Thyroid gland (tissue), 4 donors: ENCODE measurements around the gene UBAP2. TPM values are rescaled to one million over a fixed set of nuclear protein-coding genes. Genes with fewer than 3 reads are reported as not detected.

Source experiments
- DNase-seq, 2 donors: peaks; one replicate each; pipeline ENCODE4 v3.0.0-alpha.2; 2019
- H3K27ac ChIP-seq, 3 donors: fragments of 200-600 bp; sonication (generic); 1 replicate in 2 of 3; 2 replicates in 1 of 3; pipeline ENCODE4 v1.5.1; 2016 to 2019; ENCODE audit warnings: mild to moderate bottlenecking in 1 of 3, moderate library complexity in 1 of 3
- H3K27me3 ChIP-seq: fragments of 200-600 bp; sonication (generic); one replicate; pipeline ENCODE4 v1.5.1; 2019
- H3K36me3 ChIP-seq, 2 donors: fragments of 200-600 bp; sonication (generic); one replicate each; pipeline ENCODE4 v1.5.1; 2016 to 2019
- H3K4me1 ChIP-seq, 2 donors: fragments of 200-600 bp; sonication (generic); one replicate each; pipeline ENCODE4 v1.5.1; 2017 to 2019
- H3K4me3 ChIP-seq, 3 donors: fragments of 200-600 bp; sonication (generic); replicated peaks in 1 of 3; 1 replicate in 2 of 3; 2 replicates in 1 of 3; pipeline ENCODE4 v1.5.1; 2016; ENCODE audit warnings: mild to moderate bottlenecking in 1 of 3
- H3K9me3 ChIP-seq: fragments of 200-600 bp; sonication (generic); one replicate; pipeline ENCODE4 v1.5.1; 2017
- POLR2A ChIP-seq, 2 donors: fragments of 450-650 bp; IDR thresholded peaks; one replicate each; pipeline ENCODE4 v1.6.1; 2017; ENCODE audit warnings: antibody characterized with exemption in 2 of 2, mild to moderate bottlenecking in 2 of 2, moderate library complexity in 1 of 2
- WGBS, 2 donors: methylation state at CpG; one replicate each; pipeline ENCODE4 v1.1.5; 2017; 5-methylcytosine and 5-hydroxymethylcytosine counted together
- intact Hi-C: fragments of 100-400 bp; cut with DNase I; formaldehyde crosslinking; loops from one replicate; pipeline ENCODE4 v1.15.1; 2023
- total RNA-seq, 4 donors: library from RNA; depleted of rRNA; stranded (reverse); fragments of >200 nt; gene quantifications; one replicate each; pipeline ENCODE4 v1.2.3, GENCODE V29; 2016
- TF ChIP-seq, protein P1 (sequence below), 6 experiments: fragments of 200-600 bp in 3 of 6; fragments of 450-650 bp in 3 of 6; sonication (generic) in 3 of 6; IDR thresholded peaks; one replicate each; pipeline ENCODE4 v1.5.1; 2016 to 2019; ENCODE audit warnings: antibody characterized with exemption in 6 of 6, mild to moderate bottlenecking in 2 of 6, inconsistent platforms in 1 of 6, moderate library complexity in 1 of 6

The UBAP2 gene
- total RNA-seq, 4 donors from 2014 or later = 30.3 to 48.5 (median 35.5) TPM

DNA sequence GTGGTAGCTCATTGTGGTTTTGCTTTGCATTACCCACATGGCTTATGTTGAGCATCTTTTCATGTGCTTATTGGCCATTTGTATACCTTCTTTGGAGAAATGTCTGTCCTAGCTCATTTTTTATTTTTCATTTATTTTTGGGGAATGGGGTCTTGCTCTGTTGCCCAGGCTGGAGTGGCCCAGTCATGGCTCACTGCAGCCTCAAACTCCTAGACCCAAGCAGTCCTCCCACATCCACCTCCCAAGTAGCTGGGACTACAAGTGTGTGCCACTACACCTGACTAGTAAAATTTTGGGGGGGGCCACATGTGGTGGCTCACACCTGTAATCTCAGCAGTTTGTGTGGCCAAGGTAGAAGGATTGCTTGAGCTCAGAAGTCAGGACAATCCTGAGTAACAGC, 154.4 kb downstream of the UBAP2 start:
- Histone ChIP-seq H3K4me1 (no peaks in the 10 kb centered on the region), H3K9me3 (no peaks in the 10 kb centered on the region), H3K36me3 (peaks cover 0 to under 1% of the 10 kb centered on the region in 2 donors), H3K4me3 (no peak overlapping the region), H3K27me3 (no peaks in the 10 kb centered on the region), H3K27ac (no peak overlapping the region)
- intact Hi-C loops = no loop called here
- DNase-seq = no peak
- no peak for TF ChIP-seq POLR2A (IDR thresholded peaks at IDR 0.05)
- TF ChIP-seq, protein P1, sequence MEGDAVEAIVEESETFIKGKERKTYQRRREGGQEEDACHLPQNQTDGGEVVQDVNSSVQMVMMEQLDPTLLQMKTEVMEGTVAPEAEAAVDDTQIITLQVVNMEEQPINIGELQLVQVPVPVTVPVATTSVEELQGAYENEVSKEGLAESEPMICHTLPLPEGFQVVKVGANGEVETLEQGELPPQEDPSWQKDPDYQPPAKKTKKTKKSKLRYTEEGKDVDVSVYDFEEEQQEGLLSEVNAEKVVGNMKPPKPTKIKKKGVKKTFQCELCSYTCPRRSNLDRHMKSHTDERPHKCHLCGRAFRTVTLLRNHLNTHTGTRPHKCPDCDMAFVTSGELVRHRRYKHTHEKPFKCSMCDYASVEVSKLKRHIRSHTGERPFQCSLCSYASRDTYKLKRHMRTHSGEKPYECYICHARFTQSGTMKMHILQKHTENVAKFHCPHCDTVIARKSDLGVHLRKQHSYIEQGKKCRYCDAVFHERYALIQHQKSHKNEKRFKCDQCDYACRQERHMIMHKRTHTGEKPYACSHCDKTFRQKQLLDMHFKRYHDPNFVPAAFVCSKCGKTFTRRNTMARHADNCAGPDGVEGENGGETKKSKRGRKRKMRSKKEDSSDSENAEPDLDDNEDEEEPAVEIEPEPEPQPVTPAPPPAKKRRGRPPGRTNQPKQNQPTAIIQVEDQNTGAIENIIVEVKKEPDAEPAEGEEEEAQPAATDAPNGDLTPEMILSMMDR (IDR thresholded peaks at IDR 0.05) = no peak

- no peak for DNase-seq
- Histone ChIP-seq H3K9me3 (no peaks in the 10 kb centered on the region), H3K4me1 (no peaks in the 10 kb centered on the region), H3K4me3 (no peak overlapping the region), H3K27ac (no peak overlapping the region), H3K36me3 (no peaks in the 10 kb centered on the region), H3K27me3 (no peaks in the 10 kb centered on the region)
- TF ChIP-seq, protein P1 (IDR thresholded peaks at IDR 0.05) = no peak
- TF ChIP-seq POLR2A (IDR thresholded peaks at IDR 0.05) = no peak
- intact Hi-C loops = no loop called here
Observed at GRCh38 chr9:33893861-33894260, 154.8 kb downstream of the UBAP2 start.

- Histone ChIP-seq H3K27me3 (no peaks in the 10 kb centered on the region), H3K4me1 (peaks cover 38 to 40% of the 10 kb centered on the region in 2 donors), H3K9me3 (no peaks in the 10 kb centered on the region), H3K27ac (no peak overlapping the region), H3K4me3 (no peak overlapping the region), H3K36me3 (no peaks in the 10 kb centered on the region)
- no peak for DNase-seq
- WGBS, 2 donors = 71% methylated on average over 2 of the region's 2 CpGs
- TF ChIP-seq, protein P1 (IDR thresholded peaks at IDR 0.05) = no peak
- no peak for TF ChIP-seq POLR2A (IDR thresholded peaks at IDR 0.05)
- intact Hi-C loops = no loop called here
Observed at GRCh38 chr9:33885948-33886347, 162.7 kb downstream of the UBAP2 start.

- Histone ChIP-seq H3K27me3 (no peaks in the 10 kb centered on the region), H3K36me3 (no peaks in the 10 kb centered on the region), H3K4me1 (peaks cover 40 to 43% of the 10 kb centered on the region in 2 donors), H3K4me3 (no peak overlapping the region), H3K9me3 (no peaks in the 10 kb centered on the region), H3K27ac (peak overlapping the region in 2 of 3 donors; percentile 44 to 54)
- TF ChIP-seq, protein P1 (IDR thresholded peaks at IDR 0.05) = no peak
- no peak for TF ChIP-seq POLR2A (IDR thresholded peaks at IDR 0.05)
- intact Hi-C loops = no loop called here
- peak; percentile 61 to 69 for DNase-seq
- WGBS, 2 donors = 48 to 53% methylated on average over 5 of the region's 5 CpGs
Observed at GRCh38 chr9:33884856-33885701, 163.6 kb downstream of the UBAP2 start.

DNA sequence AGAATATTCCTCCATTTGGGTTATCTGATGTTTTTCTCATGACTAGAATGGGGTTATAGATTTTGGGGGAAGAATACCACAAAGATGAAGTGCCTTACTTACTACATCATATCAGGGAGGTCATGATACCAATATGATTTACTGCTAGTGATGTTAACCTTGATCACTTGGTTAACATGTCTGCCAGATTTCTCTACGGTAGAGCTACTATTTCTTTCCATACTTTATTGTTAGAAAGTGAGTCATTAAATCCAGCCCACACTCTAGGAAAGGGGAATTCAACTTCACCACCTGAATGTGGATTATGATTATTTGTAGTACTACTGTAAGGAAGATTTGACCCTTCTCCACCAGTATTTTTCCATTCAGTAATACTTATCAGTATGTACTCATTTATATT, 167.1 kb downstream of the UBAP2 start:
- no peaks in the 10 kb centered on the region for H3K9me3 ChIP-seq
- TF ChIP-seq POLR2A (IDR thresholded peaks at IDR 0.05) = no peak
- TF ChIP-seq, protein P1 (IDR thresholded peaks at IDR 0.05) = no peak
- H3K27me3 ChIP-seq = no peaks in the 10 kb centered on the region
- no peak overlapping the region for H3K27ac ChIP-seq
- intact Hi-C loops = no loop called here
- no peak overlapping the region for H3K4me3 ChIP-seq
- peaks cover 40 to 43% of the 10 kb centered on the region in 2 donors for H3K4me1 ChIP-seq
- no peak for DNase-seq
- 49 to 63% methylated on average over 1 of the region's 1 CpG for WGBS, 2 donors
- no peaks in the 10 kb centered on the region for H3K36me3 ChIP-seq
